Measurements from ENCODE around the gene LNPK.
"Not testable (repeated sequence)": the region's sequence is repeated elsewhere in the genome, so short reads cannot be mapped to it uniquely, and the experiment has no call there.

LNPK gene

GRCh38 chr2:176001916-176002687, at the start of gene LNPK:
Gene LNPK (minus strand): TSS chr2:176002267. CDS start chr2:175995584, 6,683 bp downstream.
- FAIRE-seq = peak; percentile 46

GRCh38 chr2:176039375-176039774, 37.3 kb upstream of the LNPK start:
- no peak for FAIRE-seq

- no peak for FAIRE-seq
Measured at GRCh38 chr2:176038694-176039093, 36.6 kb upstream of the LNPK start.

GRCh38 chr2:176035013-176035691, 33.1 kb upstream of the LNPK start:
- no peak for FAIRE-seq

GRCh38 chr2:176027806-176028205, 25.7 kb upstream of the LNPK start:
- FAIRE-seq = no peak

GRCh38 chr2:176025932-176026331, 23.9 kb upstream of the LNPK start:
- no peak for FAIRE-seq

GRCh38 chr2:176024083-176024482, 22.0 kb upstream of the LNPK start:
- FAIRE-seq = no peak

- FAIRE-seq = no peak
Measured at GRCh38 chr2:176022048-176022447, 20.0 kb upstream of the LNPK start.

GRCh38 chr2:176020400-176020799, 18.3 kb upstream of the LNPK start:
- no peak for FAIRE-seq

GRCh38 chr2:176018708-176019107, 16.6 kb upstream of the LNPK start:
- FAIRE-seq = no peak

- no peak for FAIRE-seq
Measured at GRCh38 chr2:176009445-176009844, 7.4 kb upstream of the LNPK start.

GRCh38 chr2:176004934-176005333, 2.9 kb upstream of the LNPK start:
- no peak for FAIRE-seq

GRCh38 chr2:176003958-176004357, 1.9 kb upstream of the LNPK start:
- no peak for FAIRE-seq

GRCh38 chr2:176002688-176003210, 682 bp upstream of the LNPK start:
- FAIRE-seq = no peak

- FAIRE-seq = no peak
Measured at GRCh38 chr2:176001281-176001915, 669 bp downstream of the LNPK start.

GRCh38 chr2:175999283-175999819, 2.7 kb downstream of the LNPK start:
- FAIRE-seq = no peak

- no peak for FAIRE-seq
Measured at GRCh38 chr2:175990099-175990498, 12.0 kb downstream of the LNPK start.

- FAIRE-seq = not testable (repeated sequence)
Measured at GRCh38 chr2:175987126-175987525, 14.9 kb downstream of the LNPK start.

GRCh38 chr2:175984846-175985245, 17.2 kb downstream of the LNPK start:
- FAIRE-seq = no peak

- no peak for FAIRE-seq
Measured at GRCh38 chr2:175981551-175981950, 20.5 kb downstream of the LNPK start.

- no peak for FAIRE-seq
Measured at GRCh38 chr2:175976391-175977157, 25.5 kb downstream of the LNPK start.

GRCh38 chr2:175973373-175973772, 28.7 kb downstream of the LNPK start:
- no peak for FAIRE-seq

- FAIRE-seq = no peak
Measured at GRCh38 chr2:175966839-175967238, 35.2 kb downstream of the LNPK start.
